Activated CD8-positive, alpha-beta memory T cell treated with anti-CD3 and anti-CD28 coated beads, Interleukin-2, amount 50 U/mL, for 1 hour (primary cell): ENCODE data around the gene BBS1.
"Not testable (repeated sequence)": the region's sequence is repeated elsewhere in the genome, so short reads cannot be mapped to it uniquely, and the experiment has no call there.

ENCODE experiments used
- DNase-seq: peaks from one replicate; pipeline ENCODE4 v3.0.0-alpha.2; 2020; ENCODE audit errors: extremely low read depth

BBS1 gene

DNA sequence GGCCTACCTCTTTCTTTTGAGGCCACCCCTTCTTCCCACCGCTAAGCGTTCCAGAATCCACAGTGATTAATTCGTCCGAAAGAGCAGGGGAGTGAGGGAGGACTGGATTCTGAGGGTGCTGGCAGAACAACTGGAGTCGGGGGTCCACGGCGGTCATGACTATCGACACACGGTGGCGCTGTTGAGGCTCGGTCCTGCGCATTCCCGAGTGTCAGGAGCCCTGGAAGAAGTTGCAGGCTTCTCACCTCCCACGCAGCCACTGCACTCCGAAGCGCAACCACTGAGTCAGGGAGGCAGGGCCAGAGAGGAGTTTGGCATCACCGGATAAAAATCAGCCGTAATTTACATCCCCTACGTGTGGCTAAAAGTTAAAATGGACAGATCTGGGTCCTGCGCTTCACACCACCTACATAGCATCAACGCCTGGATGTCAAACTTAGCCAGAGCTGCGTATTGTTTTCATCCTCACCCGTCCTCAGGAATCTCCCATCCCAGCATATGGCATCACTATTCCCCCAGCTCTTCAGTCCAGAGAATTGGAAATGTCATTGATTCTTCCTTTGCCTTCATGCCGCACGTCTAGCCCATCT is 68.7 kb downstream of the BBS1 start:
- peak; percentile 55 for DNase-seq

DNA sequence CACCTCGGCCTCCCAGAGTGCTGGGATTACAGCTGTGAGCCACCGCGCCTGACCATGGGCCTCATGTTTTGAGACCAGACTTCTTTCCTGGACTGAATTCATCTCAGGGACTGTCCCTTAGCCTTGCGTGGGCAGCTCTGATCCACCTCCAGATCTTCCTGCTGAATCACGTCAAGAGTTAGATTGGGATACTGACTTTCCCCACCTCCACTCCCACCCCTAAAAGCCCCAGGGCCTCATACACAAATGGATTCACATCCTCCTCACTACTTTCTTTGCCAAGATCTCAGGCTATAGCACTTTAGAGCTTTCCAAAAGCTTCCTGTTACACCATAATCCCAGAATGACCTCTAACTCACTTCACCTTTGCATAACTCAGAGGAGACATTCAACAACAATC is 70.4 kb downstream of the BBS1 start:
- DNase-seq: no peak

DNA sequence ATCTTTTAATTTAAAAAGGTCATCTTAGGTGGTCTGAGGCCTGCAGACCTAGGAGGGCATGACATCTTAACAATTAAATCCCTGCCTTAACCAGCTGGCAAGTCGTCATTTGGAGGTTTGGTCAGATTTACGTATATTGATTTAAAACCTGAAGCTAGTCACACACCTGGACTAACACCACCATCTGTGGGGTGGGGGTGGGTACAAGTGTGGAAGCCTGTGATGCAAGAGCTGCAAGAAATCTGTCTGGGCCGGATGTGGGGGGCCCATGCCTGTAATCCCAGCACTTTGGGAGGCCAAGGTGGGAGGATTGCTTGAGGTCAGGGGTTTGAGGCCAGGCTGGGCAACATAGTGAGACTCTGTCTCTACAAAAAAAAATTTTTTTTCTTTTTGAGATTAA is 70.8 kb downstream of the BBS1 start:
- DNase-seq: no peak

DNA sequence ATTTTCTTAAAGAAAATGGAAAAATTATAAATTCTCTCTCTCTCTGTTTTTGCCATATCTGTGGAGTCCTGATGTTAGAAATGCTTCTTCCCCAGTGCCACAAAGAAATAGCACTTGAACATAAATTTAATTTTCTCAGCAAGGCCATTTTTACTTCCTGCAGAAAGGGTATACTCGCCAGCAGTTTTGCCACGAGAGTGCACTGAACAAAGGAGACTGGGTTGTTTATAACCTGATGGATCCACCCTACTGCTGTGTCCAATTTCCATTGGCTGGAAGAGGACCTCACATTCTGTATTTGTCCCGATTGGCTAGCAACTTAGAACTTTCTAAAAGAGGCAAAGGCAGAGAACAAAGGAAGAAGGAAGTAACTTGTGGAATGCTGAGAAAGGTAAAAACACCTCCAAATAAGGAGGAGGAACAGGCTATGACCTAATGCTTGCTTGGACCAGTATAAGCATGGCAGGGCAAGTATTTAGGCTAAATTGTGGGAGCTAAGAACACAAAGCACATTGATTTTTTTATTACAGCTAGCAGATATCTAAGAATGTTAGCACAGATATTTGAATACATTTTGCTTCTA is 72.2 kb downstream of the BBS1 start:
- not testable (repeated sequence) for DNase-seq
